HepG2 (cell line): ENCODE results near the gene SLC16A5. TPM values are rescaled to one million over a fixed set of nuclear protein-coding genes. Genes with fewer than 3 reads are reported as not detected.
A peak's percentile ranks its signal among the peaks of the same experiment; 100 is the strongest.

Source experiments
- CBX1 ChIP-seq: IDR thresholded peaks from one replicate; pipeline ENCODE4 v1.6.1; 2016; ENCODE audit warnings: antibody characterized with exemption, low read depth
- CBX2 ChIP-seq, 2 experiments: fragments of 200-600 bp in 1 of 2; sonication (generic); formaldehyde crosslinking in 1 of 2; IDR thresholded peaks; 2 replicates each; pipeline versions ENCODE4 v1.7.0 to v1.8.1; 2018 to 2022; ENCODE audit warnings: low read depth in 2 of 2, low read length in 1 of 2, mild to moderate bottlenecking in 1 of 2, missing genetic modification reagents in 1 of 2
- CREB1 ChIP-seq, 2 experiments: fragments of 450-650 bp in 1 of 2; IDR thresholded peaks; 2 replicates each; pipeline ENCODE4 v1.6.1; 2016 to 2017; ENCODE audit warnings: control low read depth in 1 of 2, mild to moderate bottlenecking in 1 of 2, missing compliant biosample characterization in 1 of 2, missing genetic modification characterization in 1 of 2
- ELF1 ChIP-seq: sonication (generic); formaldehyde crosslinking; IDR thresholded peaks from 2 replicates; pipeline ENCODE4 v1.4.0; 2020; ENCODE audit warnings: missing genetic modification reagents
- FOSL2 ChIP-seq: sonication (generic); formaldehyde crosslinking; IDR thresholded peaks from 2 replicates; pipeline ENCODE4 v1.4.0; 2020; ENCODE audit warnings: missing genetic modification reagents
- KDM6A ChIP-seq: IDR thresholded peaks from 2 replicates; pipeline ENCODE4 v1.6.1; 2016; ENCODE audit warnings: low read depth
- KMT2A ChIP-seq: sonication (generic); formaldehyde crosslinking; IDR thresholded peaks from 2 replicates; pipeline ENCODE4 v1.4.0; 2020; ENCODE audit warnings: missing genetic modification reagents
- MAF1 ChIP-seq: sonication (generic); formaldehyde crosslinking; IDR thresholded peaks from 2 replicates; pipeline ENCODE4 v1.5.0; 2020; ENCODE audit warnings: missing genetic modification reagents, borderline replicate concordance
- MBNL3 ChIP-seq: fragments of 250-450 bp; sonication (Bioruptor Pico); conservative IDR thresholded peaks from 2 replicates; pipeline ENCODE4 v1.8.0; 2022; ENCODE audit warnings: mild to moderate bottlenecking, inconsistent platforms
- MTA1 ChIP-seq: sonication (generic); formaldehyde crosslinking; IDR thresholded peaks from 2 replicates; pipeline ENCODE4 v1.4.0; 2020; ENCODE audit warnings: missing genetic modification reagents, mild to moderate bottlenecking, borderline replicate concordance
- MXD3 ChIP-seq: IDR thresholded peaks from 2 replicates; pipeline ENCODE4 v1.6.1; 2016; ENCODE audit warnings: mild to moderate bottlenecking, missing biosample characterization, missing genetic modification reagents
- MYC ChIP-seq: sonication (generic); formaldehyde crosslinking; IDR thresholded peaks from 2 replicates; pipeline ENCODE4 v1.9.0; 2021; ENCODE audit warnings: missing genetic modification reagents, borderline replicate concordance
- NFYC ChIP-seq: IDR thresholded peaks from 2 replicates; pipeline ENCODE4 v1.6.1; 2016; ENCODE audit warnings: missing genetic modification reagents, missing compliant biosample characterization
- PHF8 ChIP-seq: sonication (generic); formaldehyde crosslinking; IDR thresholded peaks from 2 replicates; pipeline ENCODE4 v1.5.0; 2020; ENCODE audit warnings: missing genetic modification reagents
- RAD21 ChIP-seq: fragments of 450-650 bp; formaldehyde crosslinking; IDR thresholded peaks from 2 replicates; pipeline ENCODE4 v1.5.0; 2020; ENCODE audit warnings: mild to moderate bottlenecking
- SNAI1 ChIP-seq: sonication (generic); formaldehyde crosslinking; IDR thresholded peaks from 2 replicates; pipeline ENCODE4 v1.5.0; 2020; ENCODE audit warnings: mild to moderate bottlenecking, missing genetic modification reagents, borderline replicate concordance
- WIZ ChIP-seq: sonication (generic); formaldehyde crosslinking; IDR thresholded peaks from 2 replicates; pipeline ENCODE4 v1.5.1; 2020; ENCODE audit warnings: mild to moderate bottlenecking, missing genetic modification reagents
- YEATS2 ChIP-seq: sonication (generic); formaldehyde crosslinking; IDR thresholded peaks from 2 replicates; pipeline ENCODE4 v1.4.0; 2020; ENCODE audit warnings: missing genetic modification reagents, borderline replicate concordance
- ZNF205 ChIP-seq: IDR thresholded peaks from 2 replicates; pipeline ENCODE4 v1.6.1; 2018; ENCODE audit warnings: missing biosample characterization, missing genetic modification reagents
- ZNF382 ChIP-seq: sonication (generic); formaldehyde crosslinking; IDR thresholded peaks from 2 replicates; pipeline ENCODE4 v1.5.0; 2020; ENCODE audit warnings: missing genetic modification reagents, mild to moderate bottlenecking, borderline replicate concordance
- ZNF713 ChIP-seq: sonication (generic); formaldehyde crosslinking; IDR thresholded peaks from 2 replicates; pipeline ENCODE4 v1.4.0; 2020; ENCODE audit warnings: mild to moderate bottlenecking, missing genetic modification reagents
- ZNF782 ChIP-seq: sonication (generic); formaldehyde crosslinking; IDR thresholded peaks from 2 replicates; pipeline ENCODE4 v1.4.0; 2020; ENCODE audit warnings: missing genetic modification reagents, mild to moderate bottlenecking, borderline replicate concordance
- ZSCAN31 ChIP-seq: sonication (generic); formaldehyde crosslinking; IDR thresholded peaks from 2 replicates; pipeline ENCODE4 v1.5.0; 2020; ENCODE audit warnings: low read depth, mild to moderate bottlenecking, missing genetic modification reagents
- polyA plus RNA-seq, 8 experiments: library from polyadenylated mRNA; depleted of rRNA in 3 of 8; stranded (reverse) in 7 of 8; unstranded in 1 of 8; fragments of >200 nt; fragmentation: Illumina TruSeq in 4 of 8; extraction: Trizol in 4 of 8; gene quantifications; 2 replicates each; pipeline versions ENCODE4 v1.2.1 to v1.2.3, GENCODE V29; 2011 to 2016; ENCODE audit warnings: low read depth in 4 of 8, missing spikeins in 1 of 8, mixed read lengths in 1 of 8; ENCODE audit not compliant: insufficient read depth in 1 of 8
- total RNA-seq, 5 experiments: library from RNA; depleted of rRNA; stranded (reverse); fragments of >200 nt; fragmentation: Illumina TruSeq; extraction: Trizol; gene quantifications; 2 replicates each; pipeline ENCODE4 v1.2.3, GENCODE V29; 2016; ENCODE audit warnings: low read depth in 1 of 5

The SLC16A5 gene
- total and polyA plus RNA-seq, 2 of the 13 experiments (the other 11 are each of a cell fraction or from before 2014, with no cell fraction given) = 0.69 to 5.6 TPM

GRCh38 chr17:75087558-75088453 is at the start of gene SLC16A5 (continued):
- TF ChIP-seq MTA1 = no peak
- no peak for TF ChIP-seq NFYC (CRISPR knock-in tag)
- TF ChIP-seq ZNF382 (CRISPR knock-in tag) = no peak
- no peak for TF ChIP-seq MBNL3 (CRISPR knock-in tag)
- 0 out of 2 replicates have a peak, but pooled peaks have one; percentile 15 for TF ChIP-seq ZNF205
- peak; percentile 75 for TF ChIP-seq ELF1 (CRISPR knock-in tag)
- TF ChIP-seq RAD21 = peak; percentile 22
- peak; percentile 52 for TF ChIP-seq PHF8 (CRISPR knock-in tag)
- TF ChIP-seq ZNF782 (CRISPR knock-in tag) = no peak; the same call in 1 of the 2 replicates
- no peak for TF ChIP-seq KMT2A
- TF ChIP-seq SNAI1 (CRISPR knock-in tag) = no peak
- peak; percentile 20; the same call in 1 of the 2 replicates for TF ChIP-seq FOSL2
- TF ChIP-seq MXD3 (CRISPR knock-in tag) = no peak
- 0 out of 2 replicates have a peak, but pooled peaks have one; percentile 2 for TF ChIP-seq ZNF713 (CRISPR knock-in tag)
- TF ChIP-seq MYC = peak; percentile 25; the same call in 1 of the 2 replicates
- no peak for TF ChIP-seq WIZ
- no peak; the same call in 1 of the 2 replicates for TF ChIP-seq MAF1 (CRISPR knock-in tag)
- TF ChIP-seq CBX2 (IDR thresholded peaks at IDR 0.05; ENCODE audit: low read depth, low read length) = no peak
- TF ChIP-seq CBX2 (CRISPR knock-in tag; IDR thresholded peaks at IDR 0.05; ENCODE audit: low read depth) = no peak
- no peak for TF ChIP-seq KDM6A (CRISPR knock-in tag)
- no peak for TF ChIP-seq ZSCAN31 (CRISPR knock-in tag)
- TF ChIP-seq CREB1 (IDR thresholded peaks at IDR 0.05) = no peak
- no peak for TF ChIP-seq CREB1 (CRISPR knock-in tag; IDR thresholded peaks at IDR 0.05)
- peak; percentile 57 for TF ChIP-seq CBX1
- TF ChIP-seq YEATS2 = peak; percentile 58; the same call in 1 of the 2 replicates
